HG03097 (cell line): ENCODE measurements around the gene COL6A5.

Source experiments
- ATAC-seq: cut with Tn5 transposase; IDR thresholded peaks from one replicate; pipeline ENCODE4 v1.9.1; 2021; ENCODE audit not compliant: unreplicated experiment, low FRiP score

Gene COL6A5

DNA sequence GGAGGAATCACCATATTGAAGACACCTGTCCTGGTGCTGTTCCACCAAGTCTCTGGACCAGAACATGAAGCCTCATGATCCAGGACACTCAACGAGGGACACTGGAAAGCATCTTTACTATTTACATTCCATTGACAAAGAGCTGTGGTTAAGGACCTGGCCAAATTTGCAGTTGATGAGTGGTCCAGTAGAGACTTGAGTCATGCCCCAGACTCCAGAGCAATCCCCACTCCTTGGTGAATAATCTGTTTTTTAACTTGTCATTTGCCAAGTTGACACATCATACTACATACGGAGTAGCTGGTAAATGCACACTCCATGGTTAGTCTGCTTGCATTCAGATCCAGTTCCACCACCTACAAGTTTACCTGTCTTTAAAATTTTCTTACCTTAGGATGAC, 170.3 kb downstream of the COL6A5 start:
- no peak for ATAC-seq

DNA sequence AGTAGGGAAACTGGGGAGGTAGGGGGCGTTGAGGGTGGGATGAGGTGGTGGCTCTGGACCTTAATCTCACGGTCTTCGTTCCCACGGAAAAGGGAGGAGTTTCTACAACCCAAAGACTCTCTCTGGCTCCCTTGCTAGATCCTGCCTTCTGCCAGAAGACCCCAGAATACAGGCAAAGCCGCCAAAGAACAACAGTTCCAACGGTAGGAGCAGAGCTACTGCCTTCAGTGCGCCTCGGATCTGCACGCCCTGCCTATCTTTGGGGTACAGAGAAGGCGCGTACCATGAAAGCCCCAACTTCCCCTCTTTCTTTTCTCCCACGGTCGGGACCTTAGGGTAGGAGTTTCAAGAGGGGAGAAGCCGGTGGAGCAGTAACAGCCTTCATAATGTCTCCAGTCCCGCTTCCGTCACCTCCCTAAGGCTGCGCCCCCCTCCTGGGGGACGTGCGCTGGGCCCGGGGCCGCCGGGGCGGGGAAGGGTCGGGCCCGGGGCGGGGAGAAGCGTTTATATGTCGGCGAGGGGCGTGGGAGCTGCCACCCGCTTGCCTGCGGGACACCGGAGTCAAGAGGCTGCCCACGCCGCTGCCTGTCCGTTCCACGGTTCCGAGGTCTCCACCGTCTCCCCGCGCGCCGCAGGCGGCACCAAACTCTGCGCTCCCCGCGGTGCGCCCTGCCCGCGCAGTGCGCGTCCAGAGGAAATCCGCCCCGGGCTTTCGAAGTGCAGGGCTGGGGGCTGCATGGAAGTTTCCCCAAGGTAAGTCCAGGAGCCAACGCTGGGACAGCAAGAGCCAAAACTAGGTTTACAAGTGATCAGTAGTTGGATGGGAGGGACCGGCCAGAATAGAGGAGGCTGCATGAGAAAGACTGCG, 171.4 kb downstream of the COL6A5 start, which contains the start of gene COL6A6:
Gene COL6A6 (plus strand): TSS at position 533 of the 868 bp plus-strand sequence. CDS start 43,188 bp downstream, outside the sequence.
- ATAC-seq = no peak

DNA sequence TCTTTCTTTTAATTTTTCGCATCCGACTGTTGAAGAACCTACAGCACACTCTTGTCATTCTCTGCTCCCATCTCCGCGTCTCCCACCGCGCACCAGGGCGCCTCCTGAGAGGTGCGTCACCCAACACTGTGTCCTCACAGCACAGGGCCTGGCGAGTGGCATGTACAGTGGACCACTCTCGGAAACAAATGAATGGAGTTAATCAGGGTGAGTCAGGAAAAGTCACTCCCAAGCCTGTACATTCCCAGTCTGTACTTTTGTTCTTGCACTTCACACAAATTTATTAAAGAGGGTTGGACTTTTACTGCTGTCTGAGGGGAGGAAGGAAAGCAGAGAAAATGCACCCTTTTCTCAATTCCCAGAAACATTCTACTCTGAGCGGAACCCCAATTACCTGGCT, 172.1 kb downstream of the COL6A5 start:
- ATAC-seq = no peak

DNA sequence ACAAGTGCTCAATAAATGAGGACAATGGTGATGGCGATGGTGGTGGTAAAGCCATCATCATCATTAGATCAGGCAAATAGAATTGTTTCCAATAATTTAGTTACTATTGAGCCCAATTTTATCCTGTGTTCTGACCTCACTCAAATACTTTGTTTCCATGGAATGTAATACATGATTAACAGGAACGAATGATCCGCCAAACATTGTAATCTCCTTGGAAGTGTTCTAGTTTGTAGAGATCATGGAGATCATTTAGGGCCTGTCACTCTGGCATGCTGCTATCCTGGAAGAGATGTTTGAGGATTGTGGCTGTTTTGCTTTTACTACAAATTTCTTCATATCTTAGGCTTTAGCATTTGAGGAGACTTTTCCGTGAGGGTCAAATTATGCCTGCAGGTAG, 174.3 kb downstream of the COL6A5 start:
- ATAC-seq = no peak

DNA sequence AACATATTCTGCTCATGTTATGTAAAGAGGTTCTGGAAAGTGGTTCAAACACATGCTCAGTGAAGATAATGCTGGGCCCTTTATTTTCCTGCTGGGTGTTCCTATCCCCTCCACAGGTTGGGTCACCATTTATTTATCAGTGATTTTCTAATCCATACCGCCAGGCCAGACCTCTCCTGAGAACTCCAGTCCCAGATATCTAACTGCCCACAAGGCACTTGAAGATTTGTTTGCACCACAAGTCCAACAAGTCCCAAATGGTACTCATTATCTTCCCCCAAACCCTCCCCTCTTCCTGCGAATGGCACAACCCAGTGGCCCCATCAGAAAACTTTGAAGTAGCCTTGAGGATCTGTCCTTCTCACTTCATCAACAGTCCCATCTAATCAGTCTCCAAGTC, 176.9 kb downstream of the COL6A5 start:
- ATAC-seq = no peak

GRCh38 chr3:130527426-130527825, 182.0 kb downstream of the COL6A5 start:
- no peak for ATAC-seq

- no peak for ATAC-seq
These were observed 182.6 kb downstream of the COL6A5 start for GRCh38 chr3:130528120-130528519.

DNA sequence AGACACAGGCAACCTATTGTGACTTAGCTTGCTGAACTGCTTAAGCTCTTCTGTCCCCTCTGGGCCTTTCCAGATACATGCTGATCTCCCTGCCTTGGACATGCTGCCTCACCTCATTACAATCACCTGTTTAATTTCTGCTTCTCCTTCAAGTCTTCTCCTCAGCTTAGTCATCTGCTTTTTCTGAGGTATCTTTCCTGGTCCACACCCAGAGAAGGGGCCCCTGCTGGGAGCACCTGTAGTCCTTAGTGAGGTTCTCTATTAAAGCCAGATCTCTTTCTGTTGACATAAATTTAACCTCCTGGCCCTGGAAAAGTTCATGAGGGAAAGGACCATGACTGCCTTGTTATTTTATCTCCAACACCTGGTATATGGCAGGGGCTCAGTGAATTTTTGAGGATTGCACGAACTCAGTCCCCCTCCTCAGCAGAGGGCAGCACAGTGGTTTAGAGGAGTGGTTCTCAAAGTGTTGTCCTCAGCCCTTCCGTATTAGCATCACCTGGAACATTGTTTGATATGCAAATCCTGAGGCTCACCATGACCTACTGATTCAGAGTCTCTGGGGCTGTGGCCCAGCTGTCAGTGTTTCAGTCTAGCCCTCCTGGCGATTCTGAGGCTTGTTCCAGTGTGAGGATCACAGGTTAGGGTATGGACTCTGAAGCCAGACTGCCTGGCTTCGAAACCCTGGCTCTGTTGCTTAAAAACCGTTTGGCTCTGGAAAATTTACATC, 184.2 kb downstream of the COL6A5 start:
- ATAC-seq = no peak

DNA sequence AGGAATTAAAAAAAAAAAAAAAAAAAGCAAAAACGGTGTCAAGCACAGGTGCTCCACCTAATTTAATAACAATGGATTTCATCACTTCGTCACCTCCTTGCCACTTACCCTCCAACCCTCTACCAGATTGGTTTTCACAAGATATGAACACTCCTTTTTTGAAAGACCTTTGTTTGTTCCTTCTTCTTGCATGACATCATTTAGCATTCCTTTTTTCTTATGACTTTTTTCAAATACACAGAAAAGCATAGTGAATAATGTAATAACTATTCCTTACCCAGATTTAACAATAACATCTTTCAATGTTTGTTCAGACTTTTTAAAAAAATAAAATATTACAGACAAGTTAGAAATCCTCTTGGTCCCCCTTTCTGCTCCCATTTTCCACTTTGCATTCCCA, 187.8 kb downstream of the COL6A5 start:
- ATAC-seq = no peak
